GM19397 (cell line): Measurements from ENCODE around the gene PLCG2.

ENCODE experiments used
- ATAC-seq: cut with Tn5 transposase; IDR thresholded peaks from one replicate; pipeline ENCODE4 v1.9.1; 2021; ENCODE audit warnings: mild to moderate bottlenecking, moderate library complexity; ENCODE audit not compliant: unreplicated experiment

Gene PLCG2

GRCh38 chr16:81838794-81839193 lies 59.7 kb downstream of the PLCG2 start:
- no peak for ATAC-seq

- peak; percentile 51 for ATAC-seq
These were observed 62.6 kb downstream of the PLCG2 start for GRCh38 chr16:81841722-81842121.

- no peak for ATAC-seq
These were observed 63.6 kb downstream of the PLCG2 start for GRCh38 chr16:81842564-81843242.

GRCh38 chr16:81843243-81843582 lies 64.1 kb downstream of the PLCG2 start:
- no peak for ATAC-seq

- no peak for ATAC-seq
These were observed 64.6 kb downstream of the PLCG2 start for GRCh38 chr16:81843683-81844082.

- no peak for ATAC-seq
These were observed 67.0 kb downstream of the PLCG2 start for GRCh38 chr16:81846105-81846504.

GRCh38 chr16:81848306-81848853 lies 69.3 kb downstream of the PLCG2 start:
- no peak for ATAC-seq

GRCh38 chr16:81850197-81850944 lies 71.3 kb downstream of the PLCG2 start:
- no peak for ATAC-seq

GRCh38 chr16:81852347-81852746 lies 73.3 kb downstream of the PLCG2 start:
- ATAC-seq, result no peak

- no peak for ATAC-seq
These were observed 76.6 kb downstream of the PLCG2 start for GRCh38 chr16:81855552-81856153.

GRCh38 chr16:81860287-81861266 lies 81.5 kb downstream of the PLCG2 start:
- no peak for ATAC-seq

GRCh38 chr16:81861503-81861902 lies 82.4 kb downstream of the PLCG2 start:
- no peak for ATAC-seq

- ATAC-seq, result no peak
These were observed 82.8 kb downstream of the PLCG2 start for GRCh38 chr16:81861915-81862314.

GRCh38 chr16:81863630-81864352 lies 84.7 kb downstream of the PLCG2 start:
- peak; percentile 62 for ATAC-seq

- no peak for ATAC-seq
These were observed 85.7 kb downstream of the PLCG2 start for GRCh38 chr16:81864646-81865382.

GRCh38 chr16:81866820-81867440 lies 87.8 kb downstream of the PLCG2 start:
- no peak for ATAC-seq

GRCh38 chr16:81868057-81868748 lies 89.1 kb downstream of the PLCG2 start:
- ATAC-seq, result no peak

GRCh38 chr16:81869326-81869725 lies 90.2 kb downstream of the PLCG2 start:
- no peak for ATAC-seq
